ENCODE measurements around the gene IPO5.

DNA sequence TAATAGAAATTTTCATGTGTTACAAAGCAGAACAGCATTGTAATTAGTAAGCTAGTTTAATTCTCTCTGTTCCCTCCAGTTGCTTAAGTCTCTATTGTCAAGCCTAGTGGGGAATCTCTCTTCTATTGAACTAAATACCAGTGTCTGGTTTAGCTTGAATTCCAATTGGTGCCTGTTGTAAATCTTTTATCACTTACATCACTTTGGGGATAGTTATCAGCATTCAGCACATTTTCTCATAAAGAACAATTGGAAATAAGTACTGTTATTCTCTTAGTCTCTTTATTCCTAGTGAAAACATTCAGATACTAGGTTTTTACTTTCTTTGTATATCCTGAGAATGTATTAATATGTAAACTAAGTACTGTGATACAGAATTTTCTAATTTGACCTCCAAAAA lies 25.2 kb downstream of the IPO5 start:
- TF ChIP-seq, protein P1, sequence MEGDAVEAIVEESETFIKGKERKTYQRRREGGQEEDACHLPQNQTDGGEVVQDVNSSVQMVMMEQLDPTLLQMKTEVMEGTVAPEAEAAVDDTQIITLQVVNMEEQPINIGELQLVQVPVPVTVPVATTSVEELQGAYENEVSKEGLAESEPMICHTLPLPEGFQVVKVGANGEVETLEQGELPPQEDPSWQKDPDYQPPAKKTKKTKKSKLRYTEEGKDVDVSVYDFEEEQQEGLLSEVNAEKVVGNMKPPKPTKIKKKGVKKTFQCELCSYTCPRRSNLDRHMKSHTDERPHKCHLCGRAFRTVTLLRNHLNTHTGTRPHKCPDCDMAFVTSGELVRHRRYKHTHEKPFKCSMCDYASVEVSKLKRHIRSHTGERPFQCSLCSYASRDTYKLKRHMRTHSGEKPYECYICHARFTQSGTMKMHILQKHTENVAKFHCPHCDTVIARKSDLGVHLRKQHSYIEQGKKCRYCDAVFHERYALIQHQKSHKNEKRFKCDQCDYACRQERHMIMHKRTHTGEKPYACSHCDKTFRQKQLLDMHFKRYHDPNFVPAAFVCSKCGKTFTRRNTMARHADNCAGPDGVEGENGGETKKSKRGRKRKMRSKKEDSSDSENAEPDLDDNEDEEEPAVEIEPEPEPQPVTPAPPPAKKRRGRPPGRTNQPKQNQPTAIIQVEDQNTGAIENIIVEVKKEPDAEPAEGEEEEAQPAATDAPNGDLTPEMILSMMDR (IDR thresholded peaks at IDR 0.05; ENCODE audit: insufficient read depth, low read depth, low read length): no peak
- TF ChIP-seq EZH2 (IDR thresholded peaks at IDR 0.05; ENCODE audit: insufficient read depth, low read length): no peak

Data from astrocyte (in vitro differentiated cells and primary cell).